ENCODE measurements around the gene SLC25A21.

DNA sequence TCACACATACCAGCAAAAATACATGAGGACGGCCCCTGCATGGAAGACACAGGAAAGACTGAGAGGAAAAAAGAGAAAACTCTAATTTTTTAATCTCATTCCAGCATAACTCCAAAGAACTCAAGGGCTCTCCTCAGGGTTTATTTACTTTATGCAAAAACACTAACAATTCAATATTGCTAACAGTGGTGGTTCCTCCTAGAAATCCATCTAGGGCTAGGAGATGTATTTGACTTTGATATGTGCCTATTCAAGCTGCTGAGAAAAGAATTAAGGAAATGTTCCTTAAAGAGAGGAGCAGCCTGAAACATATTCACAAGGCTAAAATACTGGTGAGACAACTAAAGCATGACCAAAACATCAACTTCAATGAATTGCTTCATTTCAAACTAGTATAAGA is 57.0 kb downstream of the SLC25A21 start:
- TF ChIP-seq POLR2AphosphoS5 (IDR thresholded peaks at IDR 0.05) (no peak), POLR2A (IDR thresholded peaks at IDR 0.05) (no peak), EP300 (IDR thresholded peaks at IDR 0.05) (no peak)
- TF ChIP-seq, protein P1, sequence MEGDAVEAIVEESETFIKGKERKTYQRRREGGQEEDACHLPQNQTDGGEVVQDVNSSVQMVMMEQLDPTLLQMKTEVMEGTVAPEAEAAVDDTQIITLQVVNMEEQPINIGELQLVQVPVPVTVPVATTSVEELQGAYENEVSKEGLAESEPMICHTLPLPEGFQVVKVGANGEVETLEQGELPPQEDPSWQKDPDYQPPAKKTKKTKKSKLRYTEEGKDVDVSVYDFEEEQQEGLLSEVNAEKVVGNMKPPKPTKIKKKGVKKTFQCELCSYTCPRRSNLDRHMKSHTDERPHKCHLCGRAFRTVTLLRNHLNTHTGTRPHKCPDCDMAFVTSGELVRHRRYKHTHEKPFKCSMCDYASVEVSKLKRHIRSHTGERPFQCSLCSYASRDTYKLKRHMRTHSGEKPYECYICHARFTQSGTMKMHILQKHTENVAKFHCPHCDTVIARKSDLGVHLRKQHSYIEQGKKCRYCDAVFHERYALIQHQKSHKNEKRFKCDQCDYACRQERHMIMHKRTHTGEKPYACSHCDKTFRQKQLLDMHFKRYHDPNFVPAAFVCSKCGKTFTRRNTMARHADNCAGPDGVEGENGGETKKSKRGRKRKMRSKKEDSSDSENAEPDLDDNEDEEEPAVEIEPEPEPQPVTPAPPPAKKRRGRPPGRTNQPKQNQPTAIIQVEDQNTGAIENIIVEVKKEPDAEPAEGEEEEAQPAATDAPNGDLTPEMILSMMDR (IDR thresholded peaks at IDR 0.05), result no peak

All from suprapubic skin (tissue), 4 donors.